Medulla oblongata (tissue), 1 donor: Measurements from ENCODE around the gene CCNL2.
"Not testable (repeated sequence)": the region's sequence is repeated elsewhere in the genome, so short reads cannot be mapped to it uniquely, and the experiment has no call there.

Experiments
- DNase-seq: peaks from one replicate; pipeline ENCODE4 v3.0.0-alpha.2; 2015; ENCODE audit errors: extremely low spot score

The CCNL2 gene

DNA sequence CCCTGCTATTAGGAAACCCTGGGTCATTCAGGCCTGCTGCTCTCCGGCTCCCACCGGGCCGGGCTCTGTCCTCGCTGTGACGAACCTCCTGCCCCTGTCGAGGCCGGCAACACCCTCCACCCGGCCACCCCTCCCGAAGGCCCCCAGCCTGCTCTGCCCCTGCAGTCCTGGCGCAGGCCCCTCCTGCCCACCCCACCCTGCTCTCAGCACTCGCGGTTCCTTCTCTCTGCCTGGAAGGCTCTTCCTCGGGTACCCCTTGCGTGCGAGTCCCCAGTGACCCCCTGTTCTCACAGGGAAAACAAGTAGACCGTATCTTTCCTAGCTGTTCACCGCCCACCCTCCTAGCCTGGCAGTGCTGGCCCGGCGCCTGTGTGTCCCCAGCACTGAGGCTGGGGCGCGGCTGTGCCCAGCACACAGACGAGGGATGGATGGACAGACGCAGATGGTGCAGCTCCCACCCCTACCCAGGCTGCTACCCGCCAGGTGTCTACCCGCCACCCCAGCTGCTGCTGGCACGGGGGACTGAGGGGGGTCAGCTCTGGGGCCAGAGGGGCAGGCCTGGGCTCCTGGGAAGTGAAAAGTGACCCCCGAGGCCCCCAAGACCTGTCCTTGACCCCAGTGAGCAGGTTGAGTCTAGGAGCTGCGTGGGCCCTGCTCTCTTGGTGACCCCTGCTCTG, 33.3 kb upstream of the CCNL2 start:
- peak; percentile 11 for DNase-seq

DNA sequence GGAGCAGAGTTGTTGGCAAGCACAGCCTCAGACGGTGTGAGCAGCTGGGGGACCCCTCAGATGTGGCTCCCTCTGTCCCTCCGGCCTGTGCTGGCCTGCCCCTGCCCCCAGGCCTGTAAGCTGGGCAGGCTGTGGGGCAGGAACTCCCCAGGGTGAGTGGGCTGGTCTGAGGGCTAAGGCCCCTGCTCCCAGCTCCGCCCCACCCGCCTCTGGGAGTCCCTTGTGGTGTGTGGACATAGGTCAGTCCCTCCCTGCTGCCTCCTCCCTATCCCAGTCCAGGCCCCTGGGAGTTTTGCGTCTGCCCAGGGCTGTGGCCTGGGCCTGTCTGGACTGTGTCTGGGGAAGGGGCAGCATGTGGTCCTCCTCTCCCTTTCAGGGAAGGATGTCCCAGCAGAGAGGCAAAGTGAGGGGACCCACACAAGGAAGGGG, 32.7 kb upstream of the CCNL2 start:
- peak; percentile 30 for DNase-seq

DNA sequence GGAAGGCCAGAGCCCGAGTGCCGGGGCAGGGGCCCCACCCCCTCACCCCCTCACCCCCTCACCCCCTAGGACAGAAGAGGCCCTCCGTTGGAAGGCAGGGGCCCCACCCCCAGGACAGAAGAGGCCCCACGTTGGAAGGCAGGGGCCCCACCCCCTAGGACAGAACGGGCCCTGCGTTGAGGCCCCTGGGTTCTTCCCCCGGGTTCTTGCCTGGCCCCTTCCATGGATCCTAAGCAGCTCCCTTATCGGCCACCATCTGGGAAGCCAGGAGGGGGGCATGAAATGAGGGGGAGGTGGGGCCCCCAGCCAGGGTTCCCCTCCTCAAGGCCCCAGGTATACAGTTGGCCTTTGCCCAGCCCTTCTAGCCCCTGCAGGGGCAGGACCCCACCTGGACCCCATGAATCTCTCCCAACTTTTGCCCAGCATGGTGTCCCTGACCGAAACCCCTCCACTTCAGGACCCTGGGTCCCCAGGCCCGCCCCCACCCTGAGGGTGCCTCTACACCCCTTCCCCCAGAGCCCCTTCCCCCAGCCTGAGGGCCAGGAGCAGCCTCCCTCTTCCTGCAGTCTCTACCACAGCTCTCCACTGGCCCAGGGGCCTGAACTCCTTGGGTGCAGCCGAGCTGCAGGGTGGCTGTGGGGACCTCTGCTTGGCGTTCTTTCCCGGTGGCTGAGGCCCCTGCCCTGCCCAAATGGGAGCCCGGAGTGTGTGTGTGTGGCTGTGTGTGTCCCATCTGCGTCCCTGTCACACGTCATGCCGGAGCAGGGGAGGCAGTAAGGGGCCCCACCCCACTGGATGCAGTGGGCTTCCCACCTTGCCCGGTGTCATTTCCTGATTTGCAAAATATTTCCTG, 32.1 kb upstream of the CCNL2 start:
- peak; percentile 34 for DNase-seq

DNA sequence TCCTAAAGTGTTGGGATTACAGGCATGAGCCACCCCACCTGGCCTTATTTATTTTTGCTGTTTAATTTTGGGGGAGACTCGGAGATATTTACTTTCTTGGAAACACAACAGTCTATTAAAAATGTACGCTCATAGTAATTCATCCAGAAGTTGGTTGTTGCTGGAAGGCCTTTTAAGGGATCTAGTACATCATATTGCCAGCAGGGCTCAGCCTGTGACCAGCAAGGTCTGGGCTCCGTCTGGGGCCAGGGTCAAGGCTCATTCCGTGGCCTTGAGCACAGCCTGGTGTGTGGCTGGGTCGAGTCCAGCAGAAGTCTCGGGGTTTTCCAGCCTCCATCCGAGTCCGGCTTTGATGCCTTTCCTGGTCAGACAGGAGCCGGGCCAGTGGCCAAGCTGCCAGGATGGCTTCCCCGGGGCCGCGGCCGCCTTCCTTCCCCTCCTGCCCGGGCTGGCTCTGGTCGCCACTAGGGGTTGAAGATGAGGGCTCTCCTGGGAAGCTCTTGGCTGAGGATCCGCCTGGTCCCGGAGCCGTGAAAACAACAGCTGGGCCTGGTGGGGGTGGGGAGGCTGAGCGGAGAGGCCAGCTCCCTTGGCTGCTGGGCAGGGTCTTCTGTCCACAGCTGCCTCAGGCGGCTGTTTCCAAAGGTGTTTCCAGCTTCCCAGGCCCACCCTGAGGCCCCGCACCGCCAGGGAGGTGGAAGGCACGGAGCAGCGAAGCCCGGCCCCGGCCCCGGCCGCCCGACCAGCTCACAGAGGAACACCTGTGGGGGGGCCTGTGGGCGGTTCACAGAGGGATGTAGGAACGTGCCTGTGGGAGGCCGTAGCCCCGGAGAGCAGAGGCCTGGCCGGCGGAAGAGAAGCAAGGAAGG, 31.2 kb upstream of the CCNL2 start:
- peak; percentile 73 for DNase-seq

DNA sequence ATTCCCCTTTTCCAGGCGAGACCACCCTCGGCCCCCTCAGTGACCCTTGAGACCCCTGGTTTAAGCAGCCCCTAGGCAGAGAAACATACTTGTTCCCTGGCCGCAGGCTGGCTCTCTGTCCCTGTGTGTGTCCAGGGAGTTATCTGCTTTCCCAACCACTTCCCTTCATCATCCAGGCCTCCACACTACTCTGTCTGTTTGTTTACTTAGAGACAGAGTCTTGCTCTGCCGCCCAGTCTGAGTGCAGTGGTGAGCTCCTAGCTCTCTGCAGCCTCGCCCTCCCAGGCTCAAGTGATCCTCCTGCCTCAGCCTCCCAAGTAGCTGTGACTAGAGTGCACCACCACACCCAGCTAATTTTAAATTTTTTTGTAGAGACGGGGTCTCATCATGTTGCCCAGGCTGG, 30.5 kb upstream of the CCNL2 start:
- DNase-seq: no peak

DNA sequence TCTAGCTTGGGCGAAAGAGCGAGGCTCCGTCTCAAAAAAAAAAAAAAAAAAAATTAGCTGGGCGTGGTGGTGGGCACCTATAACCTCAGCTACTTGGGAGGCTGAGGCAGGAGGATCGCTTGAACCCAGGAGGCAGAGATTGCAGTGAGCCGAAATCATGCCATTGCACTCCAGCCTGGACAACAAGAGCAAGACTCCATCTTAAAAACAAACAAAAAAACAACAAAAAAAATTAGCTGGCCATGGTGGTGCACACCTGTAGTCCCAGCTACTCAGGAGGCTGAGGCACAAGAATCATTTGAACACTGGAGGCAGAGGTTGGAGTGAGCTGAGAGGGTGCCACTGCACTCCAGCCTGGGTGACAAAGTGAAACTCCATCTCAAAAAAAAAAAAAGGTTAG, 29.8 kb upstream of the CCNL2 start:
- not testable (repeated sequence) for DNase-seq

DNA sequence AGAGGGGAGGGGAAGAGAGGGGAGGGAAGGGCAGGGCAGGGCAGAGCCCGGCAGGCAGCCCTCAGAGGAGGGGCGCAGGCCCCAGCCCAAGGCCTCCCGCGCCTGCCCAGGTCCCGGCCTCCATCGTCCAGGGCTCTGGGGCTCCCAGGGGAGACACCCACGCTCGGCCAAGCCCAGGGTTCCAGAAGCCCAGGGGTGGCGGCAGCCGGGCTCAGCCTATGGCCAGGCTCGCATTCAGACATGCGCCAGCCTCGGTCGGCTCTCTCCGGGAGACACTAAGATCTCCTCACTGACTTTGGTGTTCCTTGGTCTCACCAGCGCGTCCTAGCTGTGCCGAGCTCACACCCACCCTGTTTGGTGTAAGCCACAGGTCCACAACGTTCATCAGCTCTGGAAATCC, 29.0 kb upstream of the CCNL2 start:
- no peak for DNase-seq

DNA sequence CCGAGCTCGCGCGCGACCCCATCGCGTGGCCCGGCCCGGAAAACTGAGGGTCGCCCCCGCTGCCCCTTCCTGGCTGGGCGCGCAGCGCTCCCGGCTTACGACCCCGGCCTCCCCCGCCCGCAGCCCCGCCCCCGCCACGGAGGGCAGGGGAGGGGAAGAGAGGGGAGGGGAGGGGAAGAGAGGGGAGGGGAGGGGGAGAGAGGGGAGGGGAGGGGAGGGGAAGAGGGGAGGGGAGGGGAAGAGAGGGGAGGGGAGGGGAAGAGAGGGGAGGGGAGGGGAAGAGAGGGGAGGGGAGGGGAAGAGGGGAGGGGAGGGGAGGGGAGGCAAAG, 28.6 kb upstream of the CCNL2 start:
- no peak for DNase-seq

DNA sequence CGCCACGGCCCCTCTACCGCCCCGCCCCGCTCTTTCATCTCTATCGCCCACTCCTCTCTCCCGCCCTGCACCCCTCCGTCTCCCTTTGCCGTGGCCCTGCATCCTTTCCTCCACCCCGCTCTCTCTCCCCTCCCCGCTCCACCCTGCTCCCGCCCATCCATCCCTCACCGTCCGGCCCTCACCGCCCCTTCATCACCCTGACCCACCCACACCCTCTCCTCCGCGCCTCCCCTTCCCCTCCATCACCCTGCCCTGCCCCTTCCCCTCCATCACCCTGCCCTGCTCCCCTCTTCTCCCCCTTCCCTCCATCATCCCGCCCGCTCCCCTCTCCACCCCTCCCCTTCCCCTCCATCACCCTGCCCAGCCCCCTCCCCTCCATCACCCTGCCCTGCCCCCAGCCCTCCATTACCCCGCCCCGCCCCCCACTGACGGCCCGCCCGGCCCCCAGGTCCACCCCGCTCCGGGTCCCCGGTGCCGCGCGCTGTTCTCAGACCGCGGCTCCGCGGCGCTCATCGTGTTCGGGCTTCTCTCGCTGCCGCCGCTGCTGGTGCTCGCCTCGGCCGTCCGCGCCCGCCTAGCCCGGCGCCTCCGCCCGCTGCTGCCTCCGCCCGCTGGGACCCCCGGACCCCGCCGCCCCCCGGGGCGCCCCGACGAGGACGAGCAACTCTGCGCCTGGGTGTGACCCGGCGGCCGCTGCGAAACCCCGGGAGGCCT, 28.1 kb upstream of the CCNL2 start:
- no peak for DNase-seq

DNA sequence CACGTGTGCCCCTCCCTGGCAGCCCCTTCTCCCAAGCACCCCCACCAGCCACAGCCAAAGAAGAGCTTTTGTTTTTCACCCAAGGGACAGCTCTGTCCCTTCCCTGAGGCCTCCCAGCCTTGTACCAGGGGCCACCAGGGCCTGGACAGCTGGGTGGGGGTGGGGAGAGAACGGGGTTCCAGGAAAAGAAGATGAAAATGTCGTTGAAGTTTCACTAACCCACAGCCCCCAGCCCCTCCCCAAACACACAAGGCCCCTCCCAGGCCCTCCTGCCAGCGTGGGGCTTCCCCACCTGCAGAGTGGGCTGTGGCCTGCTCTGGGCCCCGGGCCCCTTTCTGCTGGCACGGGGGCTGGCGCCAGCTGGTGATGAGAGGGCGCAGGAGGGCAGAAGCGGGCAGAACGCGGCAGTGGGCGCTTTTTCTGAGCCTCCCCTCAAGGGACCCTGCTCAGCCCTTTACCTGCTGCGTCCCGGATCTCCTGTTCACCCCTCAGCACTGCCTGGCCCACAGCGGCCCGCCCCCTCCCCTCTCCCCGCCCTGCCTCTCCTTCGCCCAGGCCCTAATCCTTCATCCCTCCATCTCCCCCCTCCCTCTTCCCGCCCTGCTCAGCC, 27.5 kb upstream of the CCNL2 start:
- peak; percentile 80 for DNase-seq

DNA sequence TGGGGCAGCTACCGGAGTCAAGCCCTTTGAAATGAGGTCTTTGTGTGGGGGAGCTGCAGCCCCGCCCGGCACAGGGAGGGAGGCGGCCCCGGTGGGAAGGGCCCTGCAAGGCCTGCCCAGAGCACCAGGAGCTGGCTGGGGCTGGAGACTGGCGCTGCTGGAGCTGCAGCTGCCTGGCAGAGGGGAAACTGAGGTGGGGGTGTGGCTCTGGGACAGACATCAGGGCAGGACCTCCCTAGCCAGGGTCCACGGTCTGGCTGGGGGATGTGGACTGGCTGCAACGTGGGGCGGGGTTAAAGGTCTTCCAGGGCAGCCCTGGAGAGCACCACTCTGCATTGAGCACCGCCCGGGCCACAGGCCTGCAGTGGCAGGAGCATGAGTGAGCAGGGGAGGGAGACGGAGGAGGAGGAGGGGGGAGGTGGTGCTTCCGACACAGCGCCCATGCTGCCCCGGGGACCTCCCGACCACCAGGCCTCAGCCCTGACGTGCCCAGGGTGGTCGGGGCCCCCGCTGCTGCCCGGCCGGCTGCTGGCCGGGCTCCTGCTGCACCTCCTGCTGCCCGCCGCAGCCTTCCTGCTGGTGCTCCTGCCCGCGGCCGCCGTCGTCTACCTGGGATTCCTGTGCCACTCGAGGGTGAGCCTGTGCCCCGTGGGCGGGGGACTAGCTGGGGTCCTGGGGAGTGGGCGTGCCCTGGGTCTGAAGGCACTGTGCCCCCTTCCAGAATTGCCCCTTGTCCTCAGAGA, 26.8 kb upstream of the CCNL2 start:
- DNase-seq: peak; percentile 75

DNA sequence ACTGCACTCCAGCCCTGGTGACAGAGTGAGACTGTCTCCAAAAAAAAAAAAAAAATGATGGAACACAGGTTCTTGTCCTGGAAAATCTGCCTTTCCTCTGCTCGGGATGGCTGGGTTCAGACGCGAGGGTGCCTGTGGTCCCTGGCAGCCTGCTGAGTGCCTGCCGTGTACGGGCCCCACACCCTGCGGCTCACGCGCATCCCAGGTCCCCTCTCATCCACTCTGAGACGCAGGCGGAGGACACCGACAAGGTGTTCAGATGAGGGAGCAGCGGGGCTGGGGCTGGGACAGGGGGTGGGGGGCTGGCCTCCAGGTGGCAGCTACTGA, 26.3 kb upstream of the CCNL2 start:
- no peak for DNase-seq

DNA sequence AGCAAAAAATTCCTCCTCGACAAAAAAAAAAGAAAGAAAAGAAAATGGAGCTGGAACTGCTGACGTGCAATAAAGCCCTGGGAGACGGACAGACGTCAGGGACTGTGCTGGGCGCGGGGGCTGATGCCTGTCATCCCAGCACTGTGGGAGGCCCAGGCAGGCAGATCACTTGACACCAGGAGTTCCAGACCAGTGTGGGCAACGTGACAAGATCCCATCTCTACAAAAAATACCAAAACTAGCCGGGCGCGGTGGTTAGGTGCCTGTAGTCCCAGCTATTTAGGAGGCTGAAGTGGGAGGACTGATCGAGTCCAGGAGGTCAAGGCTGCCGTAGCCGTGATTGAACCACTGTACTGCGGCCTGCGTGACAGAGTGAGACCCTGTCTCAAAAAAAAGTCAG, 25.6 kb upstream of the CCNL2 start:
- no peak for DNase-seq

DNA sequence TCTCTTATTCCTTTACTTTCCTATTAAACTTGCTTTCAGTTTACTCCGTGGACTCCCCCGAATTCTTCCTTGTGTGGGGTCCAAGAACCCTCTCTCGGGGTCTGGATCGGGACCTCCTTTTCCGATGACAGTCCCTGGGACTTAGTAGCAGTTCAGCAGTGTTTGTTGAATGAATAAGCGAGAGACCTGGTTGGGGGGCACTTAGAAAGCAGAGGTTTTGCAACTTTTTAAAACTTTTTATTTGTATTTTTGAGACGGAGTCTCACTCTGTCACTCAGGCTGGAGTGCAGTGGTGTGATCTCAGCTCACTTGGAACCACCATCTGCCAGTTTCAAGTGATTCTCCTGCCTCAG, 24.1 kb upstream of the CCNL2 start:
- DNase-seq: no peak

DNA sequence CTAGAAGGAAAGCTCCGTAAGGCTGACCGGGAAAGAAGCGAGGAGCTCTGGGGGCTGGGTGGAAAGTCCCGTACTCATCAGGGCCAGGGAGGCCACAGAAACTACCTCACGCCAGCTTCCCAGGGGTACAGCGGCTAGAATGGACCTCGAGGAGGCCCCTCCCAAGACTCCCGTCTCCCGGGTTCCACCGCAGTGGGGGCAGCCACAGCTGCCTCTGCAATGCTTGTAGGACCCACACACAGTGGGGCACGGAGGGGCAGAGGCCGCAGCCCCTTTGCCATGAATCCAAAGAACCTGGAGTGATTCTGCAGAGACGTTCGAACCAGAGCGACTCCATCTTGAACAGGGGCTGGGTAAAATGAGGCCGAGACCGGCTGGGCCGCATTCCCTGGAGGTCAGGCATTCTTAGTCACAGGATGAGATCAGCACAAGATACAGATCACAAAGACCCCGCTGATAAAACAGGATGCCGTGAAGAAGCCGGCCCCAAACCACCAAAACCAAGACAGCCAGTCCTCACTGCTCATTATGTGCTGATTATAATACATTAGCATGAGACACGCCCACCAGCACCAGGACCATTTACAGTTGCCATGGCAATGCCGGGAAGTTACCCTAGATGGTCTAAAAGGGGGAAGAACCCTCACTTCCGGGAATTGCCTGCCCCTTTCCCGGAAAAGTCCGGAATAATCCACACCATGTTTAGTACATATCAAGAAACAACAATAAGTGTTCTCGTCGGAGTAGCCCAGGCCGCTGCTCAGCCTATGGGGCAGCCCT, 23.5 kb upstream of the CCNL2 start:
- DNase-seq: no peak

DNA sequence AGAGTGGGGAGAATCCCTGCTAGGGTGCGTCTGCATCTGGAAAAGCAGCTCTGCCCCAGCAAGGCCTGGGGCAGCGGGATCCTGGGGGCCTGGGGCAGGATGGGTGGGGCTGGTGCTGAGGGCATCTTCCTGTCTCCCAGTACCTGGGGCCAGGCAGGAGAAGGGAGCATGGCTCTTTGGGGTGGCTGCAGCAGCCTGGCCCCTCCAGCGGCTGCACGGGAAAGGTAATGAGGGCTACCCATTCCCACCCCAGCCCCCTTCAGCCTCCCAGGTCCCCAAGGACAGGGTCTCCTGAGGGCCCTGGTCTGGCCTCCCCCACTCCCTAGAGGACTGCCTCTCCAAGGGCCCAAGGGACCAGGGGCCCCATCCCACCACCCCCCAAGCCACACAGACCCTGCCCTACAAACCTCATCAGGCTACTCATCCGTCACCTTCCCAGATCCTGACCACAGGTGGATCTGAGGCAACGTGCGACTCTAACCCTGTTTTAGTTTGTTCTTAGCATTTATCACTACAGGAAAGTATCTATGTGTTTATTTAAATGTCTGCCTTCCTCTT, 22.9 kb upstream of the CCNL2 start:
- no peak for DNase-seq

DNA sequence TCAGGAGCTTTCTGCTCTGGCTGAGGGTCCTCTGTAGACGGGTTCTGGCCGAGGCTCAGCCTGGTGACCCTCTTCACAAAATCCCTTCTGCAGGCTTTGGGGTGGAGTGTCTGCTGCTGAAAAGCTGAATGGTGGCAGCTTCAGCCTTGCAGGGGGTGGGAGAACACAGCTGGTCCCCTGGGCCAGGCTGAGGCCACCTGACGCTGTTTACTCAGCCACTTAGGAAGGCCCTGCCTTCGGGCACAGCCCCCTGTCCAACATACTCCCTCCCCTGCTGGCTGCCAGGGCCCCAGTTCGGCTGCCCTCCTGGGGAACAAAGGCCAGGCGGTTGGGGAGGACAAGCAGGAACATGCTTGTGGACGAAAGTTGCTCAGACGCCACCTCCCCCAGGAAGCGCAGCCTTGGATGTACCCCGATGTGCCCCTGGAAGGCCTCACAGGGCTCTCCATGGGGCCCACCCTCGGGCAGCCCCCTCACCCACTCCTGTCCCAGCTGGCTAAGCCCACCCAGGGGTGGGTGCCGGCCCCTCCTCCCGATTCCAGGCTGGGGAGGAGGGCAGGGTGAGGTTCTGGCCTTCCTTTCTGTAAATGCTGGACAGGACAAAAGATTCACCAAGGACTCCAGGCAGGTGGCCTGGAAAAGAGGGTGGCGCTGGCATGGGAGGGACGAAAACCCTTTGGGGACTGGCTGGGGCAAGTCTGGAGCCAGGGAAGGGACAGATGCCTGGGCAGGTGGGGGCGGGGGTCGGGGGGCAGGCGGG, 22.2 kb upstream of the CCNL2 start, which contains the start of gene ANKRD65:
Gene ANKRD65 (minus strand): TSS at position 130 of the 760 bp plus-strand sequence. CDS start 271 bp downstream, outside the sequence.
- no peak for DNase-seq

DNA sequence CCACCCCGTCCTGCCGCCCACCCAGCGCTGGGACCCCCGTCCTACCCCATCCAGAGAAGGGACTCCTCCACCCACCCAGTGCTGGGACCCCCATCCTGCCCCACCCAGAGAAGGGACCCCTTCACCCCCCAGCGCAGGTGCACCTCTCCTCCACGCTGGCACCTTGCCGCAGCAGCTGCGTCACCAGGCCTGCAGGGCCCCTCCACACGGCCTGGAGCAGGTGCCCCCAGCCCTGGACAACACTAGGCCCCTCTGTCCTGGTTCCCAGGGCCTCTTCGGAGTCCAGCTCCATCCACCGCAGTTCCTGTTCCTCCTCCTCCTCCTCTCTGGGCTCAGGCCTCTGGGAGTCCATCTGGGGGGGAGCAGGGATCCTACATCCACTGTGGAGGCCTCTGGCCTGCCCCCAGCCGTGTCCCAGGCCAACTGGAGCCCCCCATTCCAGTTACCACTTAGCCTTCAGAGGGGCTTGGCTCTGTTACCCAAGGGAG, 21.6 kb upstream of the CCNL2 start:
- no peak for DNase-seq
